MM.1S (cell line): ENCODE measurements around the gene ATP13A2.
"Not testable (repeated sequence)": the region's sequence is repeated elsewhere in the genome, so short reads cannot be mapped to it uniquely, and the experiment has no call there.

Experiments used
- EZH2 ChIP-seq: fragments of 300-600 bp; sonication (generic); optimal IDR thresholded peaks from 2 replicates; pipeline ENCODE3; 2017; ENCODE audit warnings: low read depth, mild to moderate bottlenecking, antibody characterized with exemption, low read length, mixed read lengths
- TF ChIP-seq, protein P1 (sequence below): fragments of 300-600 bp; sonication (generic); IDR thresholded peaks from 2 replicates; pipeline ENCODE4 v1.5.1; 2016; ENCODE audit warnings: antibody characterized with exemption, low read length, mixed read lengths

DNA sequence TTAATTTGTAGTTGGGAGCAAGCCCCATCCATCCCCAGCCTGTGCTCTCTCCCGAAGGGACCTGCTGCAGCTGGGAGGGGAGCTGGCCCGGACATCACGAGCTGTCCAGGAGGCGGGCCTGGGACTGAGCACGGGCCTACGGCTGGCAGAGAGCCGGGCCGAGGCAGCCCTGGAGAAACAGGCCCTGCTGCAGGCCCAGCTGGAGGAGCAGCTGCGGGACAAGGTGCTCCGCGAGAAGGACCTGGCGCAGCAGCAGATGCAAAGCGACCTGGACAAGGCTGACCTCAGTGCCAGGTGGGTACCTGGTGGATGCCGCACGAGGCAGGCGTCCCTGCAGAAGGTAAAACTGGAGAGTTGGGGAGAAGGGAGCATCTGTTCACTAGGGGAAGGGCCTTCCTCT is 75.1 kb downstream of the ATP13A2 start:
- TF ChIP-seq EZH2: not testable (repeated sequence)
- TF ChIP-seq, protein P1, sequence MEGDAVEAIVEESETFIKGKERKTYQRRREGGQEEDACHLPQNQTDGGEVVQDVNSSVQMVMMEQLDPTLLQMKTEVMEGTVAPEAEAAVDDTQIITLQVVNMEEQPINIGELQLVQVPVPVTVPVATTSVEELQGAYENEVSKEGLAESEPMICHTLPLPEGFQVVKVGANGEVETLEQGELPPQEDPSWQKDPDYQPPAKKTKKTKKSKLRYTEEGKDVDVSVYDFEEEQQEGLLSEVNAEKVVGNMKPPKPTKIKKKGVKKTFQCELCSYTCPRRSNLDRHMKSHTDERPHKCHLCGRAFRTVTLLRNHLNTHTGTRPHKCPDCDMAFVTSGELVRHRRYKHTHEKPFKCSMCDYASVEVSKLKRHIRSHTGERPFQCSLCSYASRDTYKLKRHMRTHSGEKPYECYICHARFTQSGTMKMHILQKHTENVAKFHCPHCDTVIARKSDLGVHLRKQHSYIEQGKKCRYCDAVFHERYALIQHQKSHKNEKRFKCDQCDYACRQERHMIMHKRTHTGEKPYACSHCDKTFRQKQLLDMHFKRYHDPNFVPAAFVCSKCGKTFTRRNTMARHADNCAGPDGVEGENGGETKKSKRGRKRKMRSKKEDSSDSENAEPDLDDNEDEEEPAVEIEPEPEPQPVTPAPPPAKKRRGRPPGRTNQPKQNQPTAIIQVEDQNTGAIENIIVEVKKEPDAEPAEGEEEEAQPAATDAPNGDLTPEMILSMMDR: not testable (repeated sequence)
